ENCODE results near the gene FAM3B. TPM values are rescaled to one million over a fixed set of nuclear protein-coding genes. Genes with fewer than 3 reads are reported as not detected.

FAM3B gene, protein sequence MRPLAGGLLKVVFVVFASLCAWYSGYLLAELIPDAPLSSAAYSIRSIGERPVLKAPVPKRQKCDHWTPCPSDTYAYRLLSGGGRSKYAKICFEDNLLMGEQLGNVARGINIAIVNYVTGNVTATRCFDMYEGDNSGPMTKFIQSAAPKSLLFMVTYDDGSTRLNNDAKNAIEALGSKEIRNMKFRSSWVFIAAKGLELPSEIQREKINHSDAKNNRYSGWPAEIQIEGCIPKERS
- not detected in 3 replicates for total RNA-seq
- long read RNA-seq, result 0 reads

DNA sequence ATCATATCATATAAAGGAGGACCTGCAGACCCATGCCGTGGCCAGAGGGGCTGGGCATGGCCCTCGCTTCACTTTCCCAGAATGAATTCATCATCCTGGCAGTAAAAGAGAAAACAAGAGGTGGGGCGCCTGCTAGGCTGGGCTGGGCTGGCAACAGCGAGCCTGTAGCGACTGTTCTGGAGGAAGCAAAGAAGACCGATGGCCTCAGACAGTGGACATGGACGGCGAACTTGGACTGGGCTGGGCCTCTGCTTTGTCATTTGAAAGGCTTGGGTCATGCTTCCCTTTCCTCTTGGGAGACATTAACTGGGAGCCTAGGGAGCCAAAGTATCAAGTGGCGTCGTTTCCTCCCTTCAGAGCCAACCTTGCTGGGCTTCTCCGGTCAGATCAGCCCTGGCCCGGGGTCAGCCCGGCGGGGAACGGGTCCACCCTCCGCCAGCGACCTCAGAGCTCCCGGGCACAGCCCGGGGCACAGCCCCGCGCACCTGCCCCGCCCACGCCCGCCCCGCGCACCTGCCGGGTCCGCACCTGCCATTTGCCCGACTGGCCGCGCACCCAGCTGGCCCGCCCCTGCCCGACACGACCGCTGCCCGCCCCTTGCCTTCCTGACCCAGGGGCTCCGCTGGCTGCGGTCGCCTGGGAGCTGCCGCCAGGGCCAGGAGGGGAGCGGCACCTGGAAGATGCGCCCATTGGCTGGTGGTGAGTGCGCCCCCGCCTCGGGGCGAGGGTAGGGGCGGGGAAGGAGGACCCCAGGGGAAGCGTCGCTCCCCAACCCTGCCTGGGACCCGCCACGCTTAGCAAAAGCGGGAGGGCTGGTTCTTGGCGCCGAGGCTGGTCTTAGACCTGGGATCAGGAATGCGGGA, at the start of gene FAM3B:
TSS of gene FAM3B (plus strand) at position 602 of the 863 bp plus-strand sequence. CDS start at position 681, 79 bp downstream.
- Mint-ChIP-seq H3K9me3 (ENCODE audit: low read depth) (no peaks in the 10 kb centered on the region), H3K27me3 (ENCODE audit: low read depth) (peaks cover 52% of the 10 kb centered on the region), H3K27ac (ENCODE audit: unreplicated experiment) (no peak within 1 kb of the TSS), H3K36me3 (ENCODE audit: low read depth) (no peaks in the 10 kb centered on the region), H3K4me3 (ENCODE audit: unreplicated experiment) (no peak within 1 kb of the TSS), H3K4me1 (ENCODE audit: low read depth) (peaks cover 3% of the 10 kb centered on the region)
- no peak for DNase-seq (ENCODE audit: low spot score)
- TF ChIP-seq, protein P1, sequence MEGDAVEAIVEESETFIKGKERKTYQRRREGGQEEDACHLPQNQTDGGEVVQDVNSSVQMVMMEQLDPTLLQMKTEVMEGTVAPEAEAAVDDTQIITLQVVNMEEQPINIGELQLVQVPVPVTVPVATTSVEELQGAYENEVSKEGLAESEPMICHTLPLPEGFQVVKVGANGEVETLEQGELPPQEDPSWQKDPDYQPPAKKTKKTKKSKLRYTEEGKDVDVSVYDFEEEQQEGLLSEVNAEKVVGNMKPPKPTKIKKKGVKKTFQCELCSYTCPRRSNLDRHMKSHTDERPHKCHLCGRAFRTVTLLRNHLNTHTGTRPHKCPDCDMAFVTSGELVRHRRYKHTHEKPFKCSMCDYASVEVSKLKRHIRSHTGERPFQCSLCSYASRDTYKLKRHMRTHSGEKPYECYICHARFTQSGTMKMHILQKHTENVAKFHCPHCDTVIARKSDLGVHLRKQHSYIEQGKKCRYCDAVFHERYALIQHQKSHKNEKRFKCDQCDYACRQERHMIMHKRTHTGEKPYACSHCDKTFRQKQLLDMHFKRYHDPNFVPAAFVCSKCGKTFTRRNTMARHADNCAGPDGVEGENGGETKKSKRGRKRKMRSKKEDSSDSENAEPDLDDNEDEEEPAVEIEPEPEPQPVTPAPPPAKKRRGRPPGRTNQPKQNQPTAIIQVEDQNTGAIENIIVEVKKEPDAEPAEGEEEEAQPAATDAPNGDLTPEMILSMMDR (IDR thresholded peaks at IDR 0.05), result no peak

DNA sequence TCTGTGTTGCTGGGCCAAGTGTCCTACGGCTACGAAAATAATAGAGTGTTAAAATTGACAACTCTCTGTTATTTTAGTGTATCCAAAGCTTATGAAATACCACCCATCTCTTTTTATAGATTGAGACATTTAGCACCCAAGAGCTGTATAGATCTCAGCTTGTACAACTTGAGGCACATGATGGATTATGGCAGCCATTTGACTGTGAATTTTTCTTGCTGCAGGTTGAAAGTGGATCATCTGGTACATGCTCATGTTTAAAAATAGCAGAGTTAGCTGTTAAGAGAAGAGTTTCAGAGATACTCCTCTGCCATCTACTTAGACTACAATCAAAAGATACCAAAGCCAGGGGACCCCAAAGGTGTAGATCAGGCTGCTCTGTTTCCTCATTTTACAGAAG, 49.3 kb upstream of the FAM3B start:
- peaks cover 2% of the 10 kb centered on the region for H3K4me1 Mint-ChIP-seq (ENCODE audit: low read depth)
- H3K9me3 Mint-ChIP-seq (ENCODE audit: low read depth), result peaks cover 18% of the 10 kb centered on the region
- H3K36me3 Mint-ChIP-seq (ENCODE audit: low read depth), result peaks cover 18% of the 10 kb centered on the region
- DNase-seq (ENCODE audit: low spot score), result no peak
- no peak overlapping the region for H3K27ac Mint-ChIP-seq (ENCODE audit: unreplicated experiment)
- no peaks in the 10 kb centered on the region for H3K27me3 Mint-ChIP-seq (ENCODE audit: low read depth)
- TF ChIP-seq, protein P1 (IDR thresholded peaks at IDR 0.05), result no peak
- no peak overlapping the region for H3K4me3 Mint-ChIP-seq (ENCODE audit: unreplicated experiment)

DNA sequence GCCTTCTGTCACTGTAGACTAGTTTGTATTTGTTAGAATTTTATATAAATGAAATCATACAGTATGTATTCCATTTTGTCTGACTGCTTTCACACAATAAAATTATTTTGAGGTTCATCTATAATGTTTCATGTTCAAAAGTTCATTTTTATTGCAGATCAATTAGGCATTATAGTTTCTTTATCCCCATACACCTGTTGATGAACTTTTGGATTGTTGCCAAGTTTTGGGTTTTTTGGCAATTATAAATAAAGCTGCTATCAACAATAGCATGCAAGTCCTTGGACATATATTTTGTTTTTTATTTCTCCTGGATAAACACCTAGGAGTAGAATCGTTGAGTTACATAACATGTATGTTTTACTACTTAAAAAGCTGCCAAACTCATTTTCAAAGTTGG, 47.1 kb upstream of the FAM3B start:
- Mint-ChIP-seq H3K9me3 (ENCODE audit: low read depth) (peaks cover 19% of the 10 kb centered on the region), H3K27ac (ENCODE audit: unreplicated experiment) (no peak overlapping the region), H3K36me3 (ENCODE audit: low read depth) (peaks cover 16% of the 10 kb centered on the region), H3K4me3 (ENCODE audit: unreplicated experiment) (no peak overlapping the region), H3K4me1 (ENCODE audit: low read depth) (no peaks in the 10 kb centered on the region), H3K27me3 (ENCODE audit: low read depth) (no peaks in the 10 kb centered on the region)
- DNase-seq (ENCODE audit: low spot score), result no peak
- TF ChIP-seq, protein P1 (IDR thresholded peaks at IDR 0.05), result no peak

DNA sequence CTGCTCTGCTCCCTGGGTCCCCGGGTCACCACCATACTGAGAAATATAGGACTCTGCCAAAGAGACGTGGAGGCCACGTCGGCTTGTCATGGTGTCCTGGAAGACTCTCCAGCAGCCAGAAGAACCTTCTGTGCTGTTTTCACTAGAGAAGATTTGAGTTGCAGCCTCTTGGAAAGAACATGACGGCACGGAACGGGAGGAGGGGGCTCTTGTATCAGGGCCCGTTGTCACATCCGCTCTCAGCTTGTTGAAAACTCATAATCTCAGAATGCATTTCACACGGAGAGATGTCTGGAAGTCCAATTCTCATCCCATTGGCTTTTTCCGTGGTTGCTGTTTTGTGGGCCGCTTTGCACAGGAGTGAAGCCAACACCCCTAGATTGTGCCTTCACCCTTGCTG, 39.4 kb upstream of the FAM3B start:
- no peaks in the 10 kb centered on the region for H3K27me3 Mint-ChIP-seq (ENCODE audit: low read depth)
- peaks cover 13% of the 10 kb centered on the region for H3K4me1 Mint-ChIP-seq (ENCODE audit: low read depth)
- no peak overlapping the region for H3K4me3 Mint-ChIP-seq (ENCODE audit: unreplicated experiment)
- no peak overlapping the region for H3K27ac Mint-ChIP-seq (ENCODE audit: unreplicated experiment)
- TF ChIP-seq, protein P1 (IDR thresholded peaks at IDR 0.05), result no peak
- H3K36me3 Mint-ChIP-seq (ENCODE audit: low read depth), result peaks cover 28% of the 10 kb centered on the region
- no peak for DNase-seq (ENCODE audit: low spot score)
- peaks cover 8% of the 10 kb centered on the region for H3K9me3 Mint-ChIP-seq (ENCODE audit: low read depth)

DNA sequence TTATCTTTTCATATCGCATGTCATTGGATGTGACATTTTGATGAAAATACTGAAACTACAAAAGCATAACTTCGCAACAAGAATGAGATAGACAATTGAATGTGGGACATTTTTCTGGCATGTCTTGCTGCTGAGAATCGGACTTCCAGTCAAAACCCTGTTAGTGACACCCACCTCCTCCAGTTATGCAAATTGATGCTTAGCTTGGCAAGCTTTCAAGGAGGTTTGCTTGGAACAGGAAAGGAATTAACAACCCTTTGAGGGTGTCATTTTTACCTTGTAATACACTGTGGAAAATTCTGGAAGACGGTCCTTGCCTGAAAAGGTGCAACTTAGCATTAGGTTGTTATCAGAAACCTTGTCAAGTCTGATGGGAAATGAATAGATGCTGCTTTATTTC, 38.8 kb upstream of the FAM3B start:
- peaks cover 23% of the 10 kb centered on the region for H3K36me3 Mint-ChIP-seq (ENCODE audit: low read depth)
- DNase-seq (ENCODE audit: low spot score), result no peak
- peaks cover under 1% of the 10 kb centered on the region for H3K27me3 Mint-ChIP-seq (ENCODE audit: low read depth)
- TF ChIP-seq, protein P1 (IDR thresholded peaks at IDR 0.05), result no peak
- no peak overlapping the region for H3K27ac Mint-ChIP-seq (ENCODE audit: unreplicated experiment)
- H3K9me3 Mint-ChIP-seq (ENCODE audit: low read depth), result peaks cover 2% of the 10 kb centered on the region
- H3K4me3 Mint-ChIP-seq (ENCODE audit: unreplicated experiment), result no peak overlapping the region
- H3K4me1 Mint-ChIP-seq (ENCODE audit: low read depth), result peaks cover 13% of the 10 kb centered on the region

Measured in chondrocyte (in vitro differentiated cells).